Measurements from ENCODE around the gene TSEN15.

TSEN15 gene

DNA sequence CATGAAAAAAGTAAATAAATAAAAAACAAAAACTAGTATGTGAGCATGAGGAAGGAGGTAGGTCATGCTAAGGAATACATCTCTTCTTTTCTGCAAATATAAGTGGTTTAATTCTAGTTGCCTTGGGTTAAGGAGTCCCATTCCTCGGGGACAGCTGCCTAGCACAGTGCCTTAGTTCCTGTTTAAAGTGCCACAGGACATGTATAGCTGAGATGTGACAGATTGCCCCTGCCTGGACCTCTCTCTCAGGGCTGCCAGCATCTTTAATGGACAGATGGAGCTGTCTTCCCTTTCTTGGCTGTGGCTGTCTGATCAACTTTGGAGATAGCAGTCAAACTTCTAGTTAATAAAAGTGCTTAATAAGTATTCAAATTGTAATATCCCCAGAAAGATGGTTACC, 50.0 kb downstream of the TSEN15 start:
- no peak for DNase-seq (ENCODE audit: low spot score)

DNA sequence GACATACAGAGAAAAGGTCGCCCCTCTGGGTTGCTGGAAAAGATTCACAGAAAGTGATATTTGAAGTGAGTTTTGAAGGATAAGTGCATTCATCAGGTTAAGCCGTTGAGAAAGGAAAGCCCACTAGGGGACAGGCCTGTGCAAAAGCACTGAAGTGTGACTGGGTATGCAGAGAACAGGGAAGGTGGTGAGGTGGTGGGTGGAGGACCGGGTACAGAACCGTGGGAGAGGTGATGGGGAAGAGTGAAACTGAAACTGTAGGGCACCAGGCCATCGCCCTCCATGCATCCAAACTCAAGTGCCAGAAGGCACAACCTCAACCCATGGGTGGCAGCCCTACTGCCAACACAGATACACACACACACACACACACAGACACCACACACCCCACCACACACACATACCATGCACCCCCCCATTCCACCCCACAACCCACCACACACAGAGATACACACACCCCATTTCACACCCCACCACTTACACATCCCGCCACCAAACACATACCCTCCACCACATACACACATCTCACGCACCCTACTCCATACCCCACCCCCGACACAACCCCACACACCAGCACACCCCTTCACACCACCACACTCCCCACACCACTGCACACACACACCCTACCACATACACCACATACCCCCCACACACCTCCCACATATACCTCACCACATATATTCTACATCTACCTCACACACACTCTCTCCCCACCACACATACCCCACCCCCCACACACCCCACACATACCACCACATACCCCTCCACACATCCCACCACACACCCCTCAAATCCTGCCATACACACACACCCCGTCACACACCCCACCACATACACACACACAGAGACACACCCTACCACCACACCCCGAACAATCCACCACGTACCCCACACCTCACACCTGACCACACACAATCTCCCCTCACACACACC, 59.0 kb downstream of the TSEN15 start:
- DNase-seq (ENCODE audit: low spot score), result no peak

DNA sequence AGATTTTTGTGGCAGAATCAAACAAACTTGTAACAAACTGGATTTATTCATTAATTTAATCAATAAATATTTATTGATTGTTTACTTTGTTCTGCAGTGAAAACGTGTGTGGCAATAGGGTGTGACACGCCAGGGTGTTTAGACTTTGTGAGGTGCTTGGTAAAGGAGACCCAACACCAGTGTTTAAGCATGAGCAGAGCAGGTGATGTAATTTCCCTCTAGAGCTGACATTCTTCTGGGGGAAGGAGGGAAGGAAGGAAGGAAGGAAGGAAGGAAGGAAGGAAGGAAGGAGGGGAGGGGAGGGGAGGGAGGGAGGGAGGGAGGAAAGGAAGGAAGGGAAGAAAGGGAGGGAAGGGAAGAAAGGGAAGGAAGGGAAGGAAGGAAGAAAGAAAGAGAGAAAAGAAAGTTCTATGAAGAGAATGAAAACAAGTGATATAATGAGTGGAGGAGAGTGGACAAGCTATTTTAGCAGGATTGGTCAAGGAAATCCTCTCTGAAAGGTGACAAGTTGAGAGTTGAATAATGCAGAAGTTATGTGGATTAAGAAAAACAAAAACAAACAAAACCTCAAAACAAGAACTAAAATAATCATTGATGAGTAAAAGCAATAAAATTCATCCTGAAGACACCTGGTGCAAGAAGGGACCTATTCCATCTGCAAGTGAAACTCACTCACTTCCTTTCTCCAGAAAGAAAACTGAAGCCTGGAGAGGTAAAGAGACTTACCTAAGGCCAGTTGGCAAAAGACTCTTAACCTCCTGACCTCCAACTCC, 60.8 kb downstream of the TSEN15 start:
- DNase-seq (ENCODE audit: low spot score), result no peak

DNA sequence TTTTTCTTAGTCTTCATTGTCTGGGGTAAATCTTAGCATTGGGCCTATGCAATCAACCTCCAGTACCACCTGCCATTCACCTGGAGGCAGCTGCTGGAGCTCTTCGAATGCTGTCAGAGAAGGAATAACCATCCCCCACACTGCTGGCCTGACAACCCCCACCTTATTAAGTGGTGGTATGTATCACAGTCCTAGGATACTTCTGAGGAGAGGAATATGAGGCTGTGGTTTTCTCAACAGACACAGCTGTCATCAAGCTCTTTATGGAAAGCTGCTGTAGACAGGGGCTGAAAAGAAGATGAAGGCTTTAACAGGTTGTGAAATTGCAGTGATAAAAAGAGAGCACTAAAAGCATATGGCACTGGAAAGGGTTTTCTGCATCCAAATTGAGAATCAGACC, 61.7 kb downstream of the TSEN15 start:
- DNase-seq (ENCODE audit: low spot score), result no peak

DNA sequence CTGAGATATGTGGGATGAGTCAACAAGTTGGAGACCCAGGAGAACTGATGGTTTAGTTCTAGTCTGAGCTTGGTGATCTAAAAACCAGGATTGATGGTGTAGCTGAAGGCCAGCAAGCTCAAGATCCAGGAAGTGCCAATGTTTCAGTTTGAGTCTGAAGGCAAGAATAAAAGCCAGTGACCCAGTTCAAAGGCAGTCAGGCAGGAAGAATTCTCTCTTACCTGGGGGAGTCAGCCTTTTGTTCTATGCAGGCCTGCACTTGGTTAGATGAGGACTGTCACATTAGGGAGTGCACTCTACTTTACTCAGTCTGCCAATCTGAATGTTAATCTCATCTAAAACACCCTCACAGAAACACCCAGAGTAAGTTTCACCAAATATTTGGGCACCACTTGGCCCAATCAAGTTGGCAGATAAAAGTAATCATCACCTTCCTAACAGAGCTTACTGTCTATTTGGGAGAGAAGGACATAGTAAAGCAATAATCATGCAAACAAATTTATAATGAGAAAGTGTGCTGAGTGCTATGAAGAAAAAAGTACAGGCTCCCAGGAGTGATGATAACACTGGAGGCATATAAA, 63.4 kb downstream of the TSEN15 start:
- DNase-seq (ENCODE audit: low spot score), result no peak

DNA sequence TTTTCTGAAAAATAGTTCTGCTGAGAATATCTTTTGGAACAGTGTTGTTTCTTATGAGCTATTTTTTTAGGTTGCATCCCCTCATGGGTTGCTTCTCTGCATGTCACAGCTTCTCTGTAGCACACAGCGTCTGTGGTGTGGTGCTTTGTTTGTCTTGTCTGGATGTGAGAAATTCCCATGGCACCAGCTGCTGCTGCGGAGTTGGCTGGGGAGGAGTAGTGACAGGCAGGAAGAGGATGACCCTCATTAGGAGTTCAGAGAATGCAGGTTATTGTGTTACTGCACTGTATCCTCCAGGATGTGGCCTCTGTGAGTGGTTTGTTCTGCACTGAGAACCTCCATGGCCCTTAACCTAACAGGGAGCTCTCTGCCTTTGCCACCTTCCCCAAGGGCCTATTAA, 64.8 kb downstream of the TSEN15 start:
- DNase-seq (ENCODE audit: low spot score), result peak; percentile 38

DNA sequence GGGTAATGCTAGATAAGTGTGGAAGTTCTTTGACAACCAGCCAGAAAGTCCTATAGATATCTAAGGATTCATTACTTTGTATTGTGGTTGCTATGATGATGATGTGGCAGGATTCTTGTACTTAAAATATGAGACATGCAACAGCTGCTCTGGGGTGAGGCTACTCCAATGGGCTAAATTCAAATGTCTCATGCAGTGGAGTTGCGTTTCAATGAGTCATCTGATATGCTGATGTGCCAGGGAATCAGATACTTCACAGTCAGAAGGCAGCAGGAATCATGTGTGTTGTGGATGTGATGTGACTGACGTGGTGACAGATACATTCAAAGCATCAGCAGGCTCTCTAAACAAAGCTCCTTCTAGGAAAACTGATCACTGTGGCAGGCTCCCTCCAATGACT, 66.5 kb downstream of the TSEN15 start:
- peak; percentile 59 for DNase-seq (ENCODE audit: low spot score)

All from COLO829 (cell line).